Activated T-cell treated with anti-CD3 and anti-CD28 coated beads, Interleukin-2, amount 50 U/mL, for 48 hours (primary cell): ENCODE data around the gene COL18A1.
A peak's percentile ranks its signal among the peaks of the same experiment; 100 is the strongest.
"Not testable (repeated sequence)": the region's sequence is repeated elsewhere in the genome, so short reads cannot be mapped to it uniquely, and the experiment has no call there.

Experiments
- DNase-seq, 2 experiments: peaks; one replicate each; pipeline ENCODE4 v3.0.0-alpha.2; 2020

Gene COL18A1

DNA sequence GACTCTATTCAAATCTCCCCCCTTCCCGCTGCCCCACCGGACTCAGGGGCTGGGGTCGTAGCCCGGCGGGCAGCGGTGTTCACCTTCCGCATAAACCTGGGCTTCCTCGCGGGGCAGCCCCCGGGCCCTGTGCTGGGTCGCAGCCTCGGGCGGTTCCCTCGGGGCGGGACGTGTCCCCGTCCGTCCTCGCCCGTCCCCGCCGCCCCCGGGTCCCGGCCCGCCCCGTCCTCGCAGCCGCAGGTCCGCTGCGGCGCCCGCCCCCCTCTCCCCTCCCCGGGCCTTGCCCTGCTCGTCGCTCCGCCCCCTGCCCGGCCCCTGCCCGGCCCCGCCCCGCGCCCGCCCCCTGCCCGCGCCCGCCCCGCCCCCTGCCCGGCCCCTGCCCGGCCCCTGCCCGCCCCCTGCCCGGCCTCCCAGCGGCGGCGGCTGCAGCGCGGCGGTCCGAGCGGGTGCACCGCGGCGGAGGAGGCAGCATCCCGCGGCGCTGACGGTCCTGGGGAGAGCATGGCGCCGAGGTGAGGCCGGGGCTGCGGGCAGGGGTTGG is at the start of gene COL18A1:
Gene COL18A1, plus strand, starts transcription at position 436 of the 541 bp plus-strand sequence. Its CDS starts 66 bp downstream, at position 502.
- peak; percentile 45 to 64 for DNase-seq

DNA sequence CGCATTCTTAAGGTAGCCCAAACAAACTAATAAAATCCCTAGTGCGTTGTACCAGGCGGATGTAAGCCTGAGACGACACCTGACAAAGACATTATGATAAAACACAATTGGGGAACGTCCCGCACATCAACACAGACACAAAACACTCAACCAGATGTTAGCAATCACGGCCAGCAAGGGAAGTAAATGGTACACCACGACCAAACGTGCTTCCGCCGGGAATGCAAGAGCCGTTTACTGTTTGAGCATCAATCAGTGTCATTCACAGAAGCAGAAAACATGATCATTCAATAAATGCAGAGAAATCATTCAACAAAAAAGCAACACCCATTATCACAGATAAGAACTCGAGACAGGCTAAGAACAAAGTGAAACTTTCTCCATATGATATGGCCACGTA is 49.4 kb upstream of the COL18A1 start:
- no peak for DNase-seq

DNA sequence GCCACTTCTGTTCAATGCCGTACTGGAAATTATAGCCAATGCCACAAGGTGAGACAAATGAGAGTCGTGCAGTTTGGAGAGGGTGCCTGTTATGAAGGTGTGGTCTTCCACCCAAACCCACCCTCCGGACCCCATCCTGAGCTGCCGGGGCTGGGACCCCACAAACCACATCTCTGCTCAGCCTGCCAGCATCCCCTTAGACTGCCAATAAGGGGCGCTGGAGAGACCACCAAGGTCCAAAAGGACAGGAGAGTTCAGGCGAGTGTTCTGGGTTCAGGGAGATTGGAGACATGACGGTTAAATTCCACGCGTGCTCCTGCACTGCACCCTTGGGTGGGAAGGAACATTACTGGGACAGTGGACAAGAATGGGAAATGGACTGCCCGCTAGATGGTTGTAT is 48.7 kb upstream of the COL18A1 start:
- DNase-seq: no peak

DNA sequence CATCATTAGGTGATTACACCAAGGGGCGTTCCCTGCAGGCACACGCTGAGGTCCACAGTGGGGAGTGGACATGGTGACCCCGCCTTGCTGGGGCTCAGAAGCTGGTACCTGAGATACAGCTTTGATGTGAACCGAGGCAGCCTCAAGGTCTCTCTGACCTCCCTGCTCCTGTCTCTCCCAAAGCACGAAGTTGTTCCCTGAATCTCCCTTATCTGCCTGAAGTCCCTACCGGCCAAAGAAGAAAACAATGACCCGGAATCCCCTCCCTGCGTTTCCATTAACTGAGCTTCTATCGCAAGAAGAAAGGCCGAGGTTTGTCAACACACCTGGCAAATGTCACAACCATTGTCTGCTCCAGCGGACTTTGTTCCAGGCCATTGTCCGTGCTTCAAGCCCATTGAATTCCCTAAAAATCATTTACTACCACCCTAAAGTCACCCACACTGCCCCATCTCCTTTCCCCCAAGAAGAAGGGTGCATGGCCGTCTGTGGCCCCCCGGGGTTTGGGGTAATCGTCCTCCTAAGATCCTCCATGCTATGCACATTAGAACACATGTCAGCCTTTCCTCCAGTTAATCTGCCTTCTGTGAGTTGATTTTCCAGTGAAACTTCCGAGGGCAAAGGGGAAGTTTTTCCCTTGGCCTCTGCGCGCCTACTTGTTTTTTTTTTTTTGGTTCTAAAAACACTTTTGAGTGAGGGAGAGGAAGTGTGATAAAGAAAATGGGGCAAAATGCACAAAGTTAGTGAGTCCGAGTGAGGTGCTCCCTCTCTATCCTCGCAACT is 48.1 kb upstream of the COL18A1 start:
- DNase-seq: no peak

DNA sequence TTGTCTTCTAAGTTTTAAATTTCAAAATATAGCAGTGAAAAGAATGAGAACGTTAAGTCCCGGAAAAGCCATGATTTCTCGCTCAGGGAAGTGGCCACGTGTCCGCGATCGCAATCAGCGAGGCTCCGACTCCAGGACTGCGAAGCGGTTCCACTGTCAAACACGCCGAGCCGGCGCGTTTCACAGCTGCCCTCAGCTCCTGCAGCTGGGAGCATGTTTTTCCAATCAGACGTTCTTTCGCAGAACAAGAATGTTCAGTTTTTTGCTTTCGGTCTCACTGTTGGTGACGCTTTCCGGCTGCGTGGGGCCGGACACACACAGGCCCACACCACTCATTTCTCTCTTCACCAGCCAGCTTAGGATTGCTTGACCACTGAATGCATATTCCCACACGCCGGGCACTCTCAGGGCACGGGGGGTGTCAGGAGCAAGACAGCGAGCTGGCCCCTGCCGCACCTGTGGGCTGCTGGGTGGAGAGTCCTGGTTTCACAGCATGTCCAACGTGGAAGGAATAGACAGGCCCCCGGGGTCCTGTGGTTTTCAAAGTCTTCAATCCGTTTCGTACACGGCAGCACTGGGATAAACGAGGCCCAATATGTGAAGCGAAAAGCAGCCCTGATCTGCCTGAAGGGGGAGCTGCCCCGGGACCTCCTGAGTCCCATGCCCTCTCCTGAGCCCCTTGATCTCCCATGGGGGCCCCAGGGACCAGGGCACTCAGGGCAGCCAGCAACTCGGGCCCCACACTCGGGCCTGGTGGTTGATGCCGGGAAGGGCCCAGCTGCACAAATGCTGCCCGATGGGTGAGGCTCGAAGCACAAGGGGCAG is 47.3 kb upstream of the COL18A1 start:
- DNase-seq: no peak

DNA sequence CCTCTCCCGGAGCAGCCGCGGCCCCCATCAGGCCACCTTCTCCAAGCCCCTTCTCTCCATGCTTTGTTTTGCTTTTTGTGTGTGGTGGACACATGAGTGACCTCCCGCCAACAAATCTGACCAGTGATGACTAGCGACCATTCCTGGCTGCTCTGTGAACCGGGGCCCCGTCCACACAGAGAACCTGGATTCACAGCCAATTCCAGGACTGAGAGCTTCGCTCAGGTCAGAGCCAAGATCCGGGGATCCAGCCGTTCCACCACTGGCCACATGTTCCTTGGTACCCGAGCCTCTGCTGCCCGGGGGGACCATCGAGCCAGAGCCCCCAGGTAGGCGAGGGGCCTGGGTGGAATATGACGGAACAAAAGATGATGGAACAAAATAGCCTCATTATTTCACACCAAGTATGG is 46.7 kb upstream of the COL18A1 start:
- DNase-seq: no peak

DNA sequence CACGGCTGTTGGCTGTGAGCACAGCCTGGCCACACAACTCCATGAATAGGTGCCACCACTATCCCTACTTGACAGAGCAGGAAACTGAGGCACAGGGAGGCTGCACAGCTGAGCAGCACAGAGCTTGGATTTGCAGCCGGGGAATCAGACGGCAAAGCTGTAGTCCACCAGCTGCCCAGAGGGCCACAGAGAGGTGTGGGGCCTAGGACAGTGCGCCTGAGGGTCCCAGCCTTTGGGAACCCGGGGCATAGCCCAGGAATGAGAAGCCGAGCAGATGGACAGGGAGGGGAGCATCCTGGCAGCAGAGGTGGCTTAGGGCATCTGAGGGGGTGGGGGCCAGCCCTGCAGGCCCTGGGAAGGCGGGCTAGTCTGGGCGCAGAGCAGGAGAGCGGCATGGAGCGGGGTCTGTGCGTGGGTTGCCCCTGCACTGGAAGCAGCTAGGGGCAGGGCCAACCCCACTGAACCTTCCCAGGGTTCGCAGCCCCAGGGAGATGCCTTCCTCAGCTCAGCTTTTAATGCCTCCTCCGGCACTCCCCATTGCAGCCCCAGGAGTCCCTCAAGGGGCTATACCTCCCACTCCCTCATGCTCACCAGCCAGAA is 46.2 kb upstream of the COL18A1 start:
- DNase-seq: no peak

DNA sequence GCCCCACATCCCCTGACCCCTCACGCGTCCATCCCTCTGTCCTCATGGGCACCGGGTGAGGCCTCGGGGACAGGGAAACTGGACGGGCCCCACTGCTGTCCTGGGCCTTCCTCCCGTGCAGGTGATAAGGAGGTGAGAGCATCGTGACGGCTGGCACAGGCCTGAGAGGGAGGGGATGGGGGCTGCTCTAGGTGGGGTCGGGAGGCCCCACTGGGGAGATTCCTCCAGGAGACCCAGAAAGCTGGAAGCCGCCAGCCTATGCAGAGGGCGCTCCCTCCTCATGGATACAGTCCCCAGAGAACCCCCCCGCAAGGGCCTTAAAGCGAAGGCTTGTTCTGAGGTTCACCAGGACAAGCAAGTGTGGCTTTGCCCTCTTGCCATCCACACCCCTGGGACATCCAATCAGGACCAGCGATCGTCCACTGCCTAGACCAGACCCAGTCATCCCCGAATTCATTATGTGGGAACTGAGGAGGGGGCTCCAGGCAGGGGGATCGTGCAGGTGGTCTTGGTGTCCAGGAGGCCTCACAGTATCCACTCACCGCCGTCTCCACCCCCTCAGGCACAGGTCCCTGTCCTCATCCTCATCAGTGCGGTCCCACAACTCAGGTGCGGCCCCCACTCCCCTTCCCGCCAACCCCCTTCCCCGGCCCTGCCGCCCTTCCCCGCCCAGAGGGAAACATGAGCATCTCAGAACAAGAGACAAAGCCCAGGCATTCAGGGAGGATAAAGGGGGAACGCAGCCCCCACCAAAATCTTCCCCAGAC is 45.3 kb upstream of the COL18A1 start:
- DNase-seq: no peak

DNA sequence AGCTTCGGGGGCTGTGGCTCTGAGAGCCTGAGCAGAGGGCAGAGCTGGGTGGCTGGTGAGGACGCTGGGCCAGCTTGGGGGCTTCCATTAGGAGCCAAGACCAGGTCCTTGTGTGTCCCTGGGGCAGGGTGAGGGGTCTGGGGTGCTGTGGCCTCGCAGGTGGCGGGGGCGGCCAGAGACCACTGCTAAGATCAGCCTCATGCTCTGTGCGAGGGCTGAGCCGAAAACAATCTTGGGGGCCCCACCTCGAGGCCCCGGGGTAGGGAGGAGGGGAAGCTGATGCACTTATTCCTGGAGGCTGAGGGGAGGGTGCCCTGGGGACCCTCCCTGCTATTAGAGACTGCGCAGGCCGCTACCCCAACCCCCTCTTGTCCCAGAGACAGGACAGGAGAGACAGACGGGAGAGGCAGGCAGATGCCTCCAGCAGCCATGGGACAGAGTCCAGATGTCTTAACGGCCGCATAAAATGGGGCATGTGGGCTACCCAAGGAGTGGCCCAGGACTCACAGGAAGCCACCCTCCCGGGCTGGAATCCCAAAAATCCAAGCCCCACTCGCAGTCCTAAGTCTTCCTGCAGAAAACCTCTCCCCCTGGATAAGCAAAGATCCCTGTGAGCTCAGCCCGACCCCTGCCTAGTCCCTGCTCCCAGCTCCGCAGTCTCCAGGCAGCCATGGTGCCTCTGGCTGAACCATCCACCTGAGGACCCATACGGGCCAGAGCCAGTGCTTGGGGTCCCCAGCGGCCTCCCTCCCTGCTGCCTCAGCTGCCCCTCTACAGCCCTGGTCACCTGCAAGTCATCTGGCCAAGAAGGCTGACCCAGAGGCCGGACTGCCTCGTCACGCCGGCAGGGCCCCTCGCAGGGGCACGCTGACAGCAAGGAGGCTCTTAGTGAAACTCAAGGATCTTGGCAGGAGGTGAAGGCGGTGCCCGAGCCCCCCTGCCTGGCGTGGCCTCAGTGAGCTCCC is 43.6 kb upstream of the COL18A1 start:
- DNase-seq: no peak

DNA sequence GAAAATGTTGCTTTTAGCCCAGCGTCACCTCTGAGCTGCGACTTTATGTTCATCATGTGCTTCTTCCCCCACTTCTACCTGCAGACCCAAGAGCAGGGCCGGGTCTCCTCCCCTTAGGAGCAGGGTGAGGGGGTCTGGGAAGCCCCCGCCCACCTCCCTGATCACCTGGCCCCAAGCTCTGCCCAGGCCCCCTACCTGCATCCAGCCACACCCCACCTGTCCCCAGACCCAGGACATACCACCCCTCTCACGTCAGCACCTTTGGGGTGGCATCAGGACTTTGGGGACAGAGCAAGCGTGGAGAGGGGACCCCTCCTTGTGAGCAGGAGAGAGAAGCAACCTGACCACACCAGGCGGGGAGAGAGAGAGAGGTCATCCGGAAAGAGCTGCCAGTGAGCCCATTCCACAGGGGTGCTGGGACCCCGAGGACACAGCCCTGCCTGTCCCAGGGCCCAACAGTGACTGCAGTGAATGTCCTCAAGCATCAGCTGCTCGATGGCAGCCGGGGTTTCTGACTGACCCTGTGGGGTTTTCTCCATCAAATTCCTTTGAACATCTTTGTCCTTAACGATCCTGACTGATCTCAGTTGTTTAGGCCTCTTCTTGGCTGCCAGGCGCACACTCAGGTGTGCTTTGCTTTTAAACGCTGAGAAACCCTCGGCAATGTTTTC is 42.8 kb upstream of the COL18A1 start:
- DNase-seq: no peak

DNA sequence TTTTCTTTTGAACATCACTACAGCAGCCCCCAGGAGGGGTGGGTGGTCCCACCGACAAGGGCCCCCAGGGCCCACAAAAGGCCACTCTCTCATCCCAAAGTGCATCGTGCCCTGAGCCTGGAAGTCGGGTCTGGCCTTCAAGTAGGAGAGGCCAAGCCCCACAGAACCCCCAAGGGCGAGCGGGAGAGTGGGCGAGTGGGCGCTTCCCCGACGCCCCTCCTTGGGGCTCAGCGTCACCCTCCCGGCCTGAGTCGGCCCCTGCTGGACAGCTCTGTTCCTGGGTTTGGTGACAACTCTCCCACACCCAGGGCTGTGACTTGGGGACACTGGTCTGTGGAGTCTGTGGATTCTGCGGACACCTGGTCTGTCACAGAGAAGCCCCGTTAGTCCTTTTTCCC is 42.2 kb upstream of the COL18A1 start:
- no peak for DNase-seq

DNA sequence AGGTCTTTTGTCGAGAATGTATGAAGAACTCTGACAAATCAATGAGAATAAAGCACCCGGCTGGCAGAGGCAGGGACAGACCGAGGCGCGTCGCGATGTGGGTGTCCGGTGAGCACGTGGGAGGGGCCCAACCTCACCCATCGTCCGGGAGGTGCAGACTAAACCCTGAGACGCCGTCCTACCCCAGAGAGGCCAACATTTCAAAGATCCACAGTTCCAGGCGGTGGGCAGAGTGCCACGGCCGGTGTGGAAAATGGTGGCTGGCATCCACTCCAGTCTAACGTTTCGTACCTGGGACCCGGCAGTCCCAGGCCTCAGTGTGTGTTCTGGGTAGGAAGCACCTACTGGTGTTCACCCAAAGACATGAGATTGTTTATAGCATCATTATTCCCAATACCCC is 41.7 kb upstream of the COL18A1 start:
- not testable (repeated sequence) for DNase-seq

DNA sequence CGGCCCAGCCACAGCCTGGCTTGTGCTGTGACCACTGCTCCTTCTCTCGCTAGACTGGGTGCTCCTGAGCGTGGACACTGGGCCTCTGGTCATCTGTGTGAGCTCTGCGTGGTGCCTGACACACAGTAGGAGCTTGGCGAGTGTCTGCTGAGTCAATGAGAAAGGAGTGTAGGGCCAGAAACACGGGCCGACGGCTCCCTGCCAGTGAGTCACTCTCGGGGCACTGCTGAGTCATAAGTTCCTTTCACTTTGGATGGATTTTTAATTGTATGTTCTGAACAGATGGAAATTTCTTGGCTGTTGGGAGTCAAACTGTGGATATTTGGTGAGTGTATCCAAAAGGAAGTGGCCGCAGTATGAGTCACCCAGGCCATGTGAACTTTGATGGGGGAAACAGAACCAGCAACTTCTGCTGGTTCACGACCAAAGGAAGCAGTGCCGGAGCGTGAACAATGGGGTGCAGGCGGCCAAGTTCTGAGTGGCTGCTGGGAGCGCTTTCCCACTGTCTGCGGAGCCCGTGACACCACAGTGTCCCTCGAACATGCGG is 41.0 kb upstream of the COL18A1 start:
- DNase-seq: peak; percentile 58 to 66

DNA sequence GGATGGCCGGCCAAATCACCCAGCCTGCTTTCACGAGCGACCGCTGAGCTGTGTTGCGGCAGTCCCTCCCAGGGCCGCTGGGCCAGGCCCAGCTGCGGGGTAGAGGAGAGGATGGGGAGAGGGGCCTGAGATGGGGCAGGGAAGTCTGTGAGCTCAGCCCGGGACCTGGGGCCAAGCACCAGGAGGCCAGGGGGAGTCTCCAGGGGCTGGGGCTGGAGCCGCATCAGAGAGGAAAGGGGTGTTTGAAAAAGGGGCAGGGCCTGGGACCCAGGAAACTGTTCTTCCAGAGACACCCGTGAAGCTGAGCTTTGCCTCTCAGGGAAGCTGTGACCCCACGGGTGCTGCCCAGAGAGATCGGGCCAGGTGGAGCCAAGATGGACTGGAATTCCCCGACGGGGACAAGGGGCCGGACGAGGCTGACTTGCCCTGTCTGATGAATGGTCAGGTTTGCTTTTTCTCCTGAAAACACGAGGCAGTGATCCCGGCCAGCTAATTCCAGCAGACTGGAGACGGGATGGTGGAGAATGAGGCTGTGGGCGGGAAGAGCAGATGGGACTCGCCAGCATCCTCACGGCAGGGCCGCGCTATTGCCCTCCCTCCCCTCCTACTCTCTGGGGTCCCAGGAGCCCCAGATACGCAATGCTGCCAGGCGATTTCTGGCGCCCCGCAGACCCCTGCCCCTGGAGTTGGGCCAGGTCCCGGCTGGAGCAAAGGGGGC is 40.3 kb upstream of the COL18A1 start:
- DNase-seq: no peak

DNA sequence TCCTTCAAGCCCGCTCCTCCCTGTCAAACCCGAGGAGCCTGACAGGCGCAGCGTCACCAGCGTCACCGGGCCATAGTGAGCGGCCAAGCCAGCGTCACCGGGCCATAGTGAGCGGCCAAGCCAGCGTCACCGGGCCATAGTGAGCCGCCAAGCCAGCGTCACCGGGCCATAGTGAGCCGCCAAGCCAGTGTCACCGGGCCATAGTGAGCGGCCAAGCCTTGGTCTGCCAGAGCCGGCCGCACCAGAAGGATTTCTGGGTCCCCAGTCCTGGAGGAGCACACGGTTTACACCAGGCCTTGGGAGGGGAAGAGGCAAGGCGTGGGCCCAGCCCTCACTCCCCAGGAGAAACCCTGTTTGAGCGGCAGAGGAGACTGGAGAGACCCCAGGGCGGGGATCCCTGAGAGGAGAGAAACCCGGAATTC is 39.8 kb upstream of the COL18A1 start:
- DNase-seq: no peak

DNA sequence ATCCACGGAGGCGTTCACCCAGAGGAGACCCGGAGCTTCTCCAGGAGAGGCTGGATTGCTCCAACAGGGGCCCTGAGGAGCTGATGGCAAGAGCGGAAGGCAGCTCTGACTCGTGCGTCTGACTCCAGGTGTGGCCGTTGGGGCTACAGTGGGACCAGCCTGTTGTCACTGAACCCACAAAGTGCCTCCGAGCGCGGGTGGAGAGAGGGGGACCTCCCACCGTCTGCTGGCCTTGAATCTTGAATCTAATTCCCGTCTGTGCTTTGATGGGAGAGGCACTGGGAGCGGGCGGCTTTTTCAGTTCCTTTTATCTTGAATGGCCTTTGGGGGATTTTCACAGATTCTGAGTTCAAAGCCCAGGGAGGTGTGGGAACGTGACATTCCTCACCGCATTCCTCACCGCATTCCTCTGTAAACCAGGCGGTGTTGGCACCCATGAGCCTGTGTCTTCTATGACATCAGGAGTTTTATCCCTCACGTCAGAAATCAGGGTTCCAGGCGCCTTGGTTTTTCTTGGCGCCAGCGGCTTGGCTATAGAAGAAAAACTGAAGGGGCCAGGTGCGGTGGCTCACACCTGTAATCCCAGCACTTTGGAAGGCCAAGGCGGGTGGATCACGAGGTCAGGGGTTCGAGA is 39.2 kb upstream of the COL18A1 start:
- no peak for DNase-seq

DNA sequence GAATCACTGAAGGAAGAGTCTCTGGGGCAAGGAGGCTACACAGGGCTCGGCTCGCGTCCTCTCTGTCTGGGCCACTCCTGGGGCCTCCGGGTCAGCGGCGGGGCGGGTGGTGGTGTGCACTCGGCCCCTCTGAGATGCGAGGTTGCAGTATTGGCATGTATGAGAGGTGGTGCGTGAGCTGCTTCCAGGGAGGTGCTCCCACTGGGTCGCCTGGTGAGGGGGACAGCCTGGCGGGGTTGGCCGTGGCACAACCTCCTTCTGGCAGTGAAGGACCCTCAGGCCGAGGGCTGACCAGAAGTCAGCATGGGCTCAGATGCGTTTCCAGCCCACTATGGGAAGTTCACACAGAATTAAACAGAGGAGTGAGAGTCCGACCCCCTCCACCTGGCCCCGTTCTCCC is 38.5 kb upstream of the COL18A1 start:
- DNase-seq: no peak

DNA sequence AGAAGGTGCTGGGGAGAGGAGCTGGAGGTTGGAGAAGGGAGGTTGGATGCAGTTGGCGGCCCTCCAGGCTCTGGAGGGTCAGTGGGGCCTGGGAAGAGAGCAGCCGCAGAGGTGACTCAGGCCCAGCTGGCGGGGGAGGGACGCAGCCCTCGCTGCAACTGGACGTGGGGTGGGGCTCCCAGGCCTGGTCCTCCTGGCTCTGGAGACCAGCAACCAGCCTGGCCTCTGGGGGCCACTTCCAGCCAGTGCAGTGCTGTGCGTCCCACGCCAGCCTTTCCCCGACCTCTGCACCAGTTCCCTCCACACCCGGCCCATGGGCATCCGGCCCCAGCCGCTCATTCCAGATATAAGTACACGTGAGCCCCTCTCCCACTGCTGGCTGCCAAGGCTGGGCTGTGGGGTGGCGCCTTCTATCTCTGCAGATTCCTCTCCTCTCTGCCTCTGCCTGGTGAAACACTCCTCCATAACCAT is 38.0 kb upstream of the COL18A1 start:
- DNase-seq: no peak
